ENCODE data around the gene TMEM63C. TPM values are rescaled to one million over a fixed set of nuclear protein-coding genes. Genes with fewer than 3 reads are reported as not detected.

Gene TMEM63C
- total RNA-seq, 1 experiment from 2014 or later = not detected

DNA sequence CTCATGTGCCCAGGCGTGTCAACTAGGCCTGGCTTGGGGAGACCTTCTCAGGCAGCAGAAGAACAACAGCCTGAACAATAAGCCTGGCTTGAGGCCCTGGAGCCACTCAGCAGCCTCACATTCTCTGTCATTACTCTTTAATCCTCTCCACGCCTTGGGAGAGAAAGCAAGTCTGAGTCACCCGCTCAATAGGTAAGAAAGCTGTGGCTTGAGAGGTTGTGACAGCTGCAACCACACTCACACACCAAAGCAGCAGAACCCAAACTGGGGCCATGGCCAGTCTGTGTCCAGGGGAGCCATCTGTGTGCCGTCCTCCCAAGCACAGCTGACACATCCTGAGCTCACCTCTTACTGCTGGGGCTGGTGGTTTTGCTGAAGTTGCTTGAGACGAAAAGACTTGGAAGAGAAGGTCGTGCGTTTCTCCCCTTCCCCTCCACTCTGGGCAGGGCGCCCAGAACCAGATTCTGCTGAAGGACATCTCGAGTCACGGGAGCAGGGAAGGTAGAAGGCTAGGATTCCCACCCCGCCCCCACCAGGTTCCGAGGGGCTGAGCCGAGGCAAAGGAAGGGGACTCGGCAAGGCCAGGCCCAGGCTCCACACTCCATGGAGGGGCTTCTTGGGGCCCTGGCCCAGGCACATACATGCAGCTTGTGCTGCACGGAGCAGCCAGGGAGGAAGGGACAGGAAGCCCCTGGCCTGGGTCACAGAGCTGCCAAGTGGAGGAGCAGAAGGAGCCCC lies 5.5 kb downstream of the TMEM63C start:
- peak; percentile 51 for DNase-seq (ENCODE audit: low spot score)
- in situ Hi-C loops (cut with HindIII; ENCODE audit: low sequenced_read_pairs) = no loop called here

DNA sequence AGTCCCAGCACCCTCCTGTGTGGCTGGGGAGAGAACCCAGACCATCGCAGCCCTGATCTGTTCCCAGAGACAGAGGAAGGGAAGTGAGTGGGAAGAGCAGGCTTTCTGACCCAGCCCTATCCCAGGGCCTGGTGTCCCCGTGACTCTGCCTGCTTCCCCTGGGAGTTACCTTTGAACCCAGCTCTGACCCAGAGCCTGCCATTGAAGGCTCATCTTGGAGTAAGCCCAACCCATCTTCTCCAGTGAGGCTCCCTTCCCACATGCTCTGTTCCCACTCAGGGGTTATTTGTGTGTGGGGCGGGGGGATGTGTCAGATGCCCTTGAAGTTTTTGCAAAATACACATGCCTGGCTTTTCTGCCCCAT lies 6.0 kb downstream of the TMEM63C start:
- no peak for DNase-seq (ENCODE audit: low spot score)
- in situ Hi-C loops (cut with HindIII; ENCODE audit: low sequenced_read_pairs) = no loop called here

GRCh38 chr14:77189479-77189878 lies 7.9 kb downstream of the TMEM63C start:
- in situ Hi-C loops (cut with HindIII; ENCODE audit: low sequenced_read_pairs) = no loop called here

GRCh38 chr14:77190977-77191376 lies 9.4 kb downstream of the TMEM63C start:
- in situ Hi-C loops (cut with HindIII; ENCODE audit: low sequenced_read_pairs) = no loop called here
- DNase-seq (ENCODE audit: low spot score) = no peak

More at GRCh38 chr14:77189479-77189878, 7.9 kb downstream of the TMEM63C start:
- no peak for DNase-seq (ENCODE audit: low spot score)

- no peak for DNase-seq (ENCODE audit: low spot score)
- in situ Hi-C loops (cut with HindIII; ENCODE audit: low sequenced_read_pairs) = no loop called here
These were observed 13.1 kb downstream of the TMEM63C start for GRCh38 chr14:77194706-77195105.

DNA sequence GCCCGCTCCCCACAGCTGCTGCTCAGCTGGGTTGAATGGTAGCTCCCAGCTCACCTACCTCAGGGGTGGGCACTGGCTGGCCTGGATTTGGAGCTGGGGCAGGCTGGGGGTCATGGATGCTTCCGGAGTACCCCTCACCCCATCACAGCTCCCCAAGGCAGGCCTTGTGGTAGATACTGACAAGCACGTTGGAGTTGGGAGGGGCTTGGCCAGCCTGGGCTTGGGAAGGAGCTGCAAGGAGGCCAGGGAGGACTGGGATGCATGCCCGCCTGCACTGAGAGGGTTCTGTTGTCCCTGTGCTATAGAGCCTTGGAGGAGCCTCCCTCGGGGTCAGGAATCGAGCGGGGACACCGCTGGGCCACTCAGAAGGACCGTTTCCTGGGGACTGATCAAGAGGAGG lies 14.2 kb downstream of the TMEM63C start:
- in situ Hi-C loops (cut with HindIII; ENCODE audit: low sequenced_read_pairs) = no loop called here
- DNase-seq (ENCODE audit: low spot score) = peak; percentile 55

GRCh38 chr14:77197988-77198387 lies 16.4 kb downstream of the TMEM63C start:
- no peak for DNase-seq (ENCODE audit: low spot score)
- in situ Hi-C loops (cut with HindIII; ENCODE audit: low sequenced_read_pairs) = no loop called here

- in situ Hi-C loops (cut with HindIII; ENCODE audit: low sequenced_read_pairs) = no loop called here
- DNase-seq (ENCODE audit: low spot score) = peak; percentile 95
These were observed 17.0 kb downstream of the TMEM63C start for GRCh38 chr14:77198561-77198960.

DNA sequence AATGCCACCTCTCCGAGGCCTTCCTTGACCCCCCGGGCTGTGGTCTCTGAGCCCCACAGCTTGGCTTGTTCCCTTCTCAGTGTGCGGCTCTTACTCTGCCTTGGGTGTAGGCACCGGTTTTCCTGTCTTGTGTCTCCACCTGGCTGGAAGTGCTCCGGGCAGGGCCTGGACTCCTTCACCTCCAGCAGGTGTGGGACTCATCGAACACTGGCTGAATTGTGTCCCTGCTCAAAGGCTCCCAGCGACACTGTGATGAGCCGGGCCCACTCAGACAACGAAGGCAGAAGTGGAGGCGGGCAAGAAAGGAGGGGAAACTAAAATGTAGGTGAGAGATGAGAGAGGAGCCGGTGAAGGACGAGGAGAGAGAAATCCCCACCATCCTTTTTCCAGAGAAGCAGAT lies 18.0 kb downstream of the TMEM63C start:
- in situ Hi-C loops (cut with HindIII; ENCODE audit: low sequenced_read_pairs) = no loop called here
- DNase-seq (ENCODE audit: low spot score) = no peak

- DNase-seq (ENCODE audit: low spot score) = no peak
- in situ Hi-C loops (cut with HindIII; ENCODE audit: low sequenced_read_pairs) = no loop called here
These were observed 18.9 kb downstream of the TMEM63C start for GRCh38 chr14:77200406-77200985.

DNA sequence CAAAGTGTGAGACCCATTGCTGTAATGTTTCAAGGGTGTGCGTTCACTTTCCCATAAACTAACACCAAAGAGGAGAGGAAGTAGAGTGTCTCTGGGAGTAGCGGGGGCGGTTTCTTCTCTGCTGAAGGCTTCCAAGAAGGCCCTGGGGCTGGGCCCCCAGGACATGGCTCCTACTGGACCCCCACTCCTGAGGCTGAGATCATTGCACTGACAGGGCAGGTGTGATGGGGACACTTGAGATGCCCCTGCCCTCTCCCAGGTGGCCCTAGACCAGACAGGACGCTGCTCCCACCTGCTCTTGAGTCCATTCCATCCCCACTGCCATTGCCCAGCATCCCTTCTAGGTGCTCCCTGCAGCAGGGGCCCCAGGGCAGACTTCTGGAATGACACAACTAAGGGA lies 20.1 kb downstream of the TMEM63C start:
- in situ Hi-C loops (cut with HindIII; ENCODE audit: low sequenced_read_pairs) = no loop called here
- no peak for DNase-seq (ENCODE audit: low spot score)

- in situ Hi-C loops (cut with HindIII; ENCODE audit: low sequenced_read_pairs) = no loop called here
- peak; percentile 53 for DNase-seq (ENCODE audit: low spot score)
These were observed 22.2 kb downstream of the TMEM63C start for GRCh38 chr14:77203611-77204458.

- in situ Hi-C loops (cut with HindIII; ENCODE audit: low sequenced_read_pairs) = no loop called here
- no peak for DNase-seq (ENCODE audit: low spot score)
These were observed 22.8 kb downstream of the TMEM63C start for GRCh38 chr14:77204459-77204771.

GRCh38 chr14:77204907-77205306 lies 23.3 kb downstream of the TMEM63C start:
- in situ Hi-C loops (cut with HindIII; ENCODE audit: low sequenced_read_pairs) = no loop called here
- no peak for DNase-seq (ENCODE audit: low spot score)

DNA sequence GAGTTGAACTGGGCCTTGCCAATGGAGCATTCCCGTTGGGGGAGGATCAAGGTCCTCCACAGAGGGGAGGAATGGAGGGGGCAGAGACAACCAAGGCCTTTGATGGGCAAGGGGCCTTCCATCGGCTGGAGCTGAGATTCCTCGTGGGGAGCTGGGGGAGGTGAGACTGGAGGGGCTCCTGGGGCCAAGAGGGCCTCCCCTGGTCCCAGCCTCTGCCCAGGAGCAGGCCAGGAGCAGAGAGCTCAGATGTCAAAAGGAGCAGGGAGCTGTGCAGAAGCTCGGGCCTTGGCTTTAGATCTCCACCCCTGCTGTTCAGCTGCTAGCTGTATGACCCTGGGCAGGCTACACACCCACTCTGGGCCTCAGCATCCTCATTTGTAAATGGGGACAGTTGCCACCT lies 24.0 kb downstream of the TMEM63C start:
- in situ Hi-C loops (cut with HindIII; ENCODE audit: low sequenced_read_pairs) = no loop called here
- DNase-seq (ENCODE audit: low spot score) = no peak

DNA sequence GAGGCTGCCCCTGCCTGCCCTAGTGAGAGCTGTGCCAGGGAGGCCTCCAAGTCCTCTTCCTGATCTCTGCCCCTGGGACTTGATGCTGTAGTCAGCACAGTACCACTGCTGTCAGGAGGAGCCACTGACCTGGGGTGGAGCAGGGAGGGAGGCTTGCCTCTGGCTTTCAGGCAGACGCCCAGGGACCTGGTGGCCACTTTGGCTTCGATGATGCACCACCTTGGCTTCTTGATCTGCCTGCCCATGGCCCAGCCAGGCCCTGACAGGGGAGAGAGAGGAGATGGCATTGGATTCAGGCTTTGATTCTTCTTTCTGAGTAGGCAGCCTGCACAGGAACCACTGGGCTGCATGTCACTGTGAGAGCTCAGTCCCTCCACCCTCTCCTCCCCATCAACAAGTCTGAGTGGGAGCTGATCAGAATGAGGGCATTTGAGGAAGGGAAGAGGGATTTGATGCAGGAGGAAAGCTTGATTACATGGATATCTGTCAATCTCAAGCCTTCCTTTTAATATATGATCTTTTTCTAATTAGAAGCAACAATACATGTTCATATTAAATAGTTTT lies 24.7 kb downstream of the TMEM63C start:
- in situ Hi-C loops (cut with HindIII; ENCODE audit: low sequenced_read_pairs) = no loop called here
- DNase-seq (ENCODE audit: low spot score) = no peak

- no peak for DNase-seq (ENCODE audit: low spot score)
- in situ Hi-C loops (cut with HindIII; ENCODE audit: low sequenced_read_pairs) = no loop called here
These were observed 25.3 kb downstream of the TMEM63C start for GRCh38 chr14:77206877-77207389.

- in situ Hi-C loops (cut with HindIII; ENCODE audit: low sequenced_read_pairs) = no loop called here
- DNase-seq (ENCODE audit: low spot score) = peak; percentile 54
These were observed 26.8 kb downstream of the TMEM63C start for GRCh38 chr14:77208291-77208978.

DNA sequence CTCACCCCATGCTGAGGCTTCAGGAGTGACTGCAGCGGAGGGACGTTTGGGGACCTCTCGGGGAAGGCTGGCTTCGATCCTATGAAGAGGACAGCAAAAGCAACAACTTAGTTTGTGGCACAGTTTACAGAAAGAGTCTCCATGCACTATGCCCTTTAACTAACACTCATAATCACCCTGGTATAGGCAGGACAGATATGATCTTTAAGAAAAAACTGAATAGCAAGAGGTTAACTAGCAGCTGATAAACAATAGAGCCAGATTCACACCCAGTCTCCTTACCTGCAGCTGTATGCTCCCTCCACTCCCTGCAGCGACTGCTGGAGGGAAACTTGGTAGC lies 27.4 kb downstream of the TMEM63C start:
- DNase-seq (ENCODE audit: low spot score) = no peak
- in situ Hi-C loops (cut with HindIII; ENCODE audit: low sequenced_read_pairs) = no loop called here

Data from G401 (cell line).